Keratinocyte (primary cell): Measurements from ENCODE around the gene CHD1.

Experiments
- CTCF ChIP-seq, 3 experiments: IDR thresholded peaks in 1 of 3; conservative IDR thresholded peaks in 1 of 3; optimal IDR thresholded peaks in 1 of 3; 2 replicates in 2 of 3; 3 replicates in 1 of 3; pipeline versions ENCODE3 to v1.5.1; 2011; ENCODE audit warnings: low read length in 3 of 3, mild to moderate bottlenecking in 3 of 3, moderate library complexity in 2 of 3, control low read depth in 1 of 3, inconsistent platforms in 1 of 3; ENCODE audit not compliant: insufficient read depth in 2 of 3; ENCODE audit errors: extremely low read depth in 1 of 3
- EZH2 ChIP-seq: IDR thresholded peaks from one replicate; pipeline ENCODE4 v1.6.1; 2012; ENCODE audit warnings: inconsistent platforms, mild to moderate bottlenecking, low read length, moderate library complexity

GRCh38 chr5:98941131-98941883 lies 12.5 kb upstream of the CHD1 start:
- no peak for TF ChIP-seq CTCF (optimal IDR thresholded peaks at IDR 0.05 in 1 of 3, IDR thresholded peaks at IDR 0.05 in 1 of 3, conservative IDR thresholded peaks at IDR 0.05 in 1 of 3; ENCODE audit: extremely low read depth in 1 of 3, insufficient read depth in 2 of 3, low read length in 3 of 3)
- no peak for TF ChIP-seq EZH2
